ENCODE results near the gene PEAK3.

Gene PEAK3

GRCh38 chr19:2280633-2281264, 1.2 kb downstream of the PEAK3 start:
- no peak for DNase-seq (ENCODE audit: low read depth)
- H3K4me3 ChIP-seq (ENCODE audit: low read length), result no peak overlapping the region
- TF ChIP-seq, protein P1, sequence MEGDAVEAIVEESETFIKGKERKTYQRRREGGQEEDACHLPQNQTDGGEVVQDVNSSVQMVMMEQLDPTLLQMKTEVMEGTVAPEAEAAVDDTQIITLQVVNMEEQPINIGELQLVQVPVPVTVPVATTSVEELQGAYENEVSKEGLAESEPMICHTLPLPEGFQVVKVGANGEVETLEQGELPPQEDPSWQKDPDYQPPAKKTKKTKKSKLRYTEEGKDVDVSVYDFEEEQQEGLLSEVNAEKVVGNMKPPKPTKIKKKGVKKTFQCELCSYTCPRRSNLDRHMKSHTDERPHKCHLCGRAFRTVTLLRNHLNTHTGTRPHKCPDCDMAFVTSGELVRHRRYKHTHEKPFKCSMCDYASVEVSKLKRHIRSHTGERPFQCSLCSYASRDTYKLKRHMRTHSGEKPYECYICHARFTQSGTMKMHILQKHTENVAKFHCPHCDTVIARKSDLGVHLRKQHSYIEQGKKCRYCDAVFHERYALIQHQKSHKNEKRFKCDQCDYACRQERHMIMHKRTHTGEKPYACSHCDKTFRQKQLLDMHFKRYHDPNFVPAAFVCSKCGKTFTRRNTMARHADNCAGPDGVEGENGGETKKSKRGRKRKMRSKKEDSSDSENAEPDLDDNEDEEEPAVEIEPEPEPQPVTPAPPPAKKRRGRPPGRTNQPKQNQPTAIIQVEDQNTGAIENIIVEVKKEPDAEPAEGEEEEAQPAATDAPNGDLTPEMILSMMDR (conservative IDR thresholded peaks at IDR 0.05; ENCODE audit: low read length), result no peak

DNA sequence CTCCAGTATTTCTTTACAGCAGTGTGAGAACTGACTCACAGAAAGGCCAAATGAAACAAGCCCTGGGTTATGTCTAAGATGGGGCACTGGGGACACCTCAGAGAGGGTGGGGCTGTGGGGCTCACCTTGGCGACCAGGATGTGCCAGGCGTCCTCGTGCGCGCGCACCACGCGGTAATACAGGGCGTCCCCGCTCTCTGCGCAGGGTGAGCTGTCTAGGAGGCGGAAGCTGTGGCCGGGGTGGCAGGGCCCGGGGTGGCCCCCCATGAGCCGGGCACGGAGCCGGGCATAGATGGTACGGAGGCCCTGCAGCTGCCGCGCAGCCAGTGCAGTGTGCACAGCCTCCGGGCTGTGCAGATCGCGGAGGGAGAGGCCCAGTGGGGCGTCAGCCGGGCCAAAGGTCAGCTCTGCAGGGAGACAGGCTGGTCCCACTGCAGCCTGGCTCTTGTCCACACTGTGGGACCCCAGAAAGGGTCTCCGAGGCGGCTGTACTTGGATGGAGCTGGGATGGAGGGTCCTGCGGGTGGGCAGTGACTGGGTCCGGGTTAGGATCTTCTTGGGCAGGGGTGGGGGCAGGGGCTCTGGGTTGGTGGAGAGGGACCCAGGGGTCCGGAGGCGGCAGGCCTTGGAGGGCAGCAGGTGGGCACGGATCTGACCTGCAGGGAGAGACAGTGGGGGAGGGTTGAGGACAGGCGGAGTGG, 3.4 kb downstream of the PEAK3 start:
- TF ChIP-seq, protein P1 (conservative IDR thresholded peaks at IDR 0.05; ENCODE audit: low read length), result no peak
- H3K4me3 ChIP-seq (ENCODE audit: low read length), result no peak overlapping the region
- DNase-seq (ENCODE audit: low read depth), result no peak

DNA sequence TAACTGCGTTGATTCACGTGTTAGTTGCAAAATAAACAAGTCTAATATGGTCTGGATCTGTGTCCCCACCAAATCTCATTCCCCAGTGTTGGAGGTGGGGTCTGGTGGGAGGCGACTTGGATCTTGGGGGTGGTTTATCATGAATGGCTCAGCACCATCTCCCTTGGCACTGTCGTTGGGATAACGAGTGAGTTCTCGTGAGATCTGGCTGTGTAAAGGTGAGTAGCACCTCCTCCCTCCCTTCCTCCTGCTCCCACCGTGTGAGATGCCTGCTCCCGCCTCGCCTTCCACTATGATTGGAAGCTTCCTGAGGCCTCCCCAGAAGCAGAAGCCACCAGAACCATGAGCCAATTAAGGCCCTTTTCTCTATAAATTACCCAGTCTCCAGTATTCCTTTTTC, 4.8 kb downstream of the PEAK3 start:
- no peak overlapping the region for H3K4me3 ChIP-seq (ENCODE audit: low read length)
- no peak for DNase-seq (ENCODE audit: low read depth)
- TF ChIP-seq, protein P1 (conservative IDR thresholded peaks at IDR 0.05; ENCODE audit: low read length), result no peak

- H3K4me3 ChIP-seq (ENCODE audit: low read length), result no peak overlapping the region
- TF ChIP-seq, protein P1 (conservative IDR thresholded peaks at IDR 0.05; ENCODE audit: low read length), result no peak
- no peak for DNase-seq (ENCODE audit: low read depth)
Measured at GRCh38 chr19:2276429-2276986, 5.5 kb downstream of the PEAK3 start.

DNA sequence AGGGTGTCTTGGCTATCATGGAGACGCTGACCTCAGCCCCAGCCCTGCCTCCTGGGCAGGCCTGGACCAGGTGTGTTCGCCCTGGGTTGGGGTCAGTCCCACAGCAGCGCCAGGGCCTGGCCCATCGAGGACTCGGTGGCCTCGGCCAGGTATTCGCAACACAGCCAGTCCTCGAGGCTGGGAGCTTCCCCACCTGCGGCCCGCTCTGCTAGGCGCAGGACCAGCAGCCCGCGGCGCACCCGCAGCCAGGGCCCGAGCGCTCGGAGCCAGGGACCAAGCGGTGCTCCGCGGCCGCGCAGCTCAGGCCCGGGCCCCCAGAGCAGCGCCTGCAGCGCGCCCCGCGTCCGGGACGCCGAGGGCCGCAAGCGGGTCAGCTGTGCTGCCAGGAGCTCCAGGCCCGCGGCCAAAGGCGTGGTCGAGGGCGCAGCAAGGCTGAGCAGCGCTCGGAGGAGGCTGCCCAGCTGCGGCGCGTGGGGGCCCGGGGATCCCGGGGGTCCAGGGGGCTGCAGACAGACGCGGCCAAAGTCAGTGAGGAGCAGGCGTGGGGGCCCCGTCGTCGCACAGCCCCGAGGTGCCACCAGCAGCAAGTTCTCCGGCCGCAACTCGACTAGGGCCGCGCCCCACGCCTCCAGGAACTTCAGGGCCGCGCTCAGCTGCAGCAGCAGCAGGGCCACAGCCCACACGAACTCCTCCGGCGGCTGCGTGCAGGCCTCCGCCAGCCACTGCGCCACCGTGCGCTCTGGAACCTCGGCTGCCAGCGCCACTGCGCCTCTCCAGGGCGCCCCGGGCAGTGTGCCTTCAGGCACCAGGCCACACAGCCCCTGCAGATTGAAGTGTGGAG, 6.2 kb downstream of the PEAK3 start:
- no peak for DNase-seq (ENCODE audit: low read depth)
- TF ChIP-seq, protein P1 (conservative IDR thresholded peaks at IDR 0.05; ENCODE audit: low read length), result no peak
- H3K4me3 ChIP-seq (ENCODE audit: low read length), result no peak overlapping the region

- DNase-seq (ENCODE audit: low read depth), result peak; percentile 67
- TF ChIP-seq, protein P1 (conservative IDR thresholded peaks at IDR 0.05; ENCODE audit: low read length), result peak; percentile 65
- no peak overlapping the region for H3K4me3 ChIP-seq (ENCODE audit: low read length)
Measured at GRCh38 chr19:2274931-2275535, 6.9 kb downstream of the PEAK3 start.
